KMS-11 (cell line): ENCODE results near the gene TTC24.

Experiments
- H2AFZ ChIP-seq: fragments of 200-600 bp; sonication (generic); 2 replicates; pipeline ENCODE4 v1.6.1; 2016; ENCODE audit warnings: antibody characterized with exemption, mixed run types, low read depth
- H3K27ac ChIP-seq: fragments of 200-600 bp; sonication (generic); 2 replicates; pipeline ENCODE4 v1.6.1; 2016; ENCODE audit warnings: mild to moderate bottlenecking, mixed run types
- H3K27me3 ChIP-seq: fragments of 200-600 bp; sonication (generic); 2 replicates; pipeline ENCODE4 v1.6.1; 2017; ENCODE audit warnings: mild to moderate bottlenecking, low read depth, mixed run types, moderate library complexity; ENCODE audit not compliant: insufficient read depth
- H3K36me3 ChIP-seq: fragments of 200-600 bp; sonication (generic); 2 replicates; pipeline ENCODE4 v1.6.1; 2017; ENCODE audit warnings: mild to moderate bottlenecking, mixed run types; ENCODE audit not compliant: insufficient read depth
- H3K4me1 ChIP-seq: fragments of 200-600 bp; sonication (generic); 2 replicates; pipeline ENCODE4 v1.6.1; 2016; ENCODE audit warnings: mild to moderate bottlenecking, low read depth, mixed run types; ENCODE audit not compliant: poor library complexity, severe bottlenecking
- H3K4me2 ChIP-seq: fragments of 200-600 bp; sonication (generic); 2 replicates; pipeline ENCODE4 v1.7.0; 2016; ENCODE audit warnings: mild to moderate bottlenecking, mixed run types
- H3K4me3 ChIP-seq: fragments of 200-600 bp; sonication (generic); IDR thresholded peaks from 2 replicates; pipeline ENCODE4 v1.6.1; 2017; ENCODE audit warnings: low read depth, low read length, mixed read lengths; ENCODE audit not compliant: insufficient read depth
- H3K79me2 ChIP-seq: fragments of 200-600 bp; sonication (generic); 2 replicates; pipeline ENCODE4 v1.6.1; 2016; ENCODE audit warnings: low read depth, mixed run types; ENCODE audit not compliant: insufficient read depth
- H3K9ac ChIP-seq: fragments of 200-600 bp; sonication (generic); 2 replicates; pipeline ENCODE4 v1.6.1; 2016; ENCODE audit warnings: mild to moderate bottlenecking, mixed run types
- H4K20me1 ChIP-seq: fragments of 200-600 bp; sonication (generic); 2 replicates; pipeline ENCODE4 v1.6.1; 2016; ENCODE audit warnings: mild to moderate bottlenecking, mixed run types; ENCODE audit not compliant: insufficient read depth
- TF ChIP-seq, protein P1 (sequence below): fragments of 200-600 bp; sonication (generic); conservative IDR thresholded peaks from 2 replicates; pipeline ENCODE4 v1.6.1; 2017; ENCODE audit warnings: low read depth, mild to moderate bottlenecking, antibody characterized with exemption, low read length, moderate library complexity, mixed read lengths

The TTC24 gene

DNA sequence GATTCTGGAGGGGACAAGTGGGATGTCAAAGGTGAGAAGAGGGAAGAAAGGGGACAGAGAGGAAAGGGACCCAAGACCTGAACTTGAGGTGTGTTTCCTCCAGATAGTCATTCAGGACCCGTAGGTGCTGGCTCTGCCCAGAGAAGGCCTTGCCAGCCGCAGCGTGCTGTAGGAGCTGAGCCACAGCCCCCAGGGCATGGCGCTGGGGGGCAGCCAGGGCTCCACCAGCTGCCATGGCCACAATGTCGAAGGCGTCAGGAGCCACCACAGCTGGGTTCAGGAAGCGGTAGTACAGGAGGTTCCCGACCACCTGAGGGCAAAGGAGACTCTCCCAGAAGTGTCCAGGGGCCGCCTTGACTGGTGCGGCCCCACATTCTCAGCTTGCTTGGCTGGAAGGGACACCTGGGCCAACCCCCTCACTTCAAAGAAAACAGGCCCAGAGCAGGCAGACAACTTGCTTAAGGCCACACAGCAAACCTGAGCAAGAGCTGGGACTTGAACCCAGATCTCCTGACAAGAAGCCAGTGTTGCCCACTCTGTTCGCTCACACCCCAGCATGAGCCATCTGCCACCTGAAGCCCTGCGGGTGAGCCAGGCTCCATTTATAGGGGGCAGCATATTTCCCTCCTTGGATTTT, 45.0 kb upstream of the TTC24 start:
- no peaks in the 10 kb centered on the region for H3K79me2 ChIP-seq
- H3K9ac ChIP-seq: no peak overlapping the region
- no peaks in the 10 kb centered on the region for H4K20me1 ChIP-seq
- no peaks in the 10 kb centered on the region for H3K27me3 ChIP-seq
- H3K27ac ChIP-seq: no peak overlapping the region
- no peak overlapping the region for H2AFZ ChIP-seq
- TF ChIP-seq, protein P1, sequence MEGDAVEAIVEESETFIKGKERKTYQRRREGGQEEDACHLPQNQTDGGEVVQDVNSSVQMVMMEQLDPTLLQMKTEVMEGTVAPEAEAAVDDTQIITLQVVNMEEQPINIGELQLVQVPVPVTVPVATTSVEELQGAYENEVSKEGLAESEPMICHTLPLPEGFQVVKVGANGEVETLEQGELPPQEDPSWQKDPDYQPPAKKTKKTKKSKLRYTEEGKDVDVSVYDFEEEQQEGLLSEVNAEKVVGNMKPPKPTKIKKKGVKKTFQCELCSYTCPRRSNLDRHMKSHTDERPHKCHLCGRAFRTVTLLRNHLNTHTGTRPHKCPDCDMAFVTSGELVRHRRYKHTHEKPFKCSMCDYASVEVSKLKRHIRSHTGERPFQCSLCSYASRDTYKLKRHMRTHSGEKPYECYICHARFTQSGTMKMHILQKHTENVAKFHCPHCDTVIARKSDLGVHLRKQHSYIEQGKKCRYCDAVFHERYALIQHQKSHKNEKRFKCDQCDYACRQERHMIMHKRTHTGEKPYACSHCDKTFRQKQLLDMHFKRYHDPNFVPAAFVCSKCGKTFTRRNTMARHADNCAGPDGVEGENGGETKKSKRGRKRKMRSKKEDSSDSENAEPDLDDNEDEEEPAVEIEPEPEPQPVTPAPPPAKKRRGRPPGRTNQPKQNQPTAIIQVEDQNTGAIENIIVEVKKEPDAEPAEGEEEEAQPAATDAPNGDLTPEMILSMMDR: no peak
- no peaks in the 10 kb centered on the region for H3K36me3 ChIP-seq
- H3K4me3 ChIP-seq: no peak overlapping the region
- no peak overlapping the region for H3K4me2 ChIP-seq
- H3K4me1 ChIP-seq: no peaks in the 10 kb centered on the region

DNA sequence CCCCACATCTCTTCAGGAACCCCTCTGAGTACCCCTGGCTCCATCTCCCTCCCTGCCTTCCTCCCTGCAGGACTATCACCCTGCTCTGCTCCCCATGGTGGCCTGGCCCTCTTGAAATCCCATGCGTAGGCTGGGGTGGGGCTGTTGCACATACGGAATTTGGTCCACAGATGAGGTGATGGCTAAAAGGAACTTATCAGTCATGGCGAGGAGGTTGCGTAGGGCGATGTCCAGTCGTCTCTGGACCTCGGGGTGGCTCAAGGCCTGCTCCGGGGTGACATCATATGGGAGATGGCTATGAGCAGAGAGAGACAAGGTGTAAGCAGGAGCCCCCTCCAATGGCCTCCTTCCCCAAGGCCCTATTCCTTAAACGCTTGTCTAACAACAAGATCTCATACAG, 42.5 kb upstream of the TTC24 start:
- no peak overlapping the region for H2AFZ ChIP-seq
- no peak overlapping the region for H3K4me3 ChIP-seq
- no peaks in the 10 kb centered on the region for H3K79me2 ChIP-seq
- H3K4me1 ChIP-seq: no peaks in the 10 kb centered on the region
- H4K20me1 ChIP-seq: no peaks in the 10 kb centered on the region
- no peak overlapping the region for H3K27ac ChIP-seq
- H3K27me3 ChIP-seq: no peaks in the 10 kb centered on the region
- TF ChIP-seq, protein P1: no peak
- H3K4me2 ChIP-seq: no peak overlapping the region
- no peaks in the 10 kb centered on the region for H3K36me3 ChIP-seq
- H3K9ac ChIP-seq: no peak overlapping the region

DNA sequence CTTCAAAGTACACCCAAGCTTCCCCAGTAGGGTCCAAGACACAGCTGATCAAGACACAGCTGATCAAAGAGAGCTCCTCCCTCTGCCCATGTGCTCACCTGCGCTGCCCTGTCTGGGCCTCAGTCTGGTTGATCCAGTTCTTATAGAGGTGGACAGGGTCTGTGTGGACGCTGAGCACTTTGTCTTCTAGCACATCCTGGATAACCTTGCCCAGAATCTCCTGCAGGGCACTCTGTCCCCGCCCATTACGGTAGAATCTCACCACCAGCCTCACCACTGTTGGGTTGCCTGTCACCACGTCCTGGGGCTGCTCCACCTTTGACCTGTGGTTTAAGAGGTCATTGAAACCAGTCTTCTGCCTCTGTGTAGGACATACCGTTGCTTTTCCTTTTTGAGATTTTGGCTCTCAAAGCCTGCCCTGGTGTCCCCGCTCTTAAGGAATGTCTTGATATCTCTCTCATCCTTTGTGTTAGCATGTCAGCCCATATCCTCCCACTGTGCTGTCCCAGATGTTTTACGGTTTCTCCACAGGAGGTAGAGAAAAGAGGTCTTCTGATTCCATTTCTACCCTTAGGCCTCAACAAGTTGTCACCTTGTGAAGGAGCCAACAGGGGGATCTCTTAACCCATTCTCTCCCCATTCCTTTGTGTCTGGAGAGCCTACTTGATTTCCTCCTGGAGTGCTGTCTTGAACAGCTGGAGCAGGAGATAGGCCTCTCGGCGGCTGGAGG, 40.6 kb upstream of the TTC24 start:
- no peak overlapping the region for H3K4me2 ChIP-seq
- H3K79me2 ChIP-seq: no peaks in the 10 kb centered on the region
- H3K9ac ChIP-seq: no peak overlapping the region
- no peak overlapping the region for H3K27ac ChIP-seq
- TF ChIP-seq, protein P1: 0 out of 2 replicates have a peak, but pooled peaks have one; percentile 18
- no peaks in the 10 kb centered on the region for H3K4me1 ChIP-seq
- H2AFZ ChIP-seq: no peak overlapping the region
- H3K27me3 ChIP-seq: no peaks in the 10 kb centered on the region
- H3K4me3 ChIP-seq: no peak overlapping the region
- no peaks in the 10 kb centered on the region for H3K36me3 ChIP-seq
- no peaks in the 10 kb centered on the region for H4K20me1 ChIP-seq

DNA sequence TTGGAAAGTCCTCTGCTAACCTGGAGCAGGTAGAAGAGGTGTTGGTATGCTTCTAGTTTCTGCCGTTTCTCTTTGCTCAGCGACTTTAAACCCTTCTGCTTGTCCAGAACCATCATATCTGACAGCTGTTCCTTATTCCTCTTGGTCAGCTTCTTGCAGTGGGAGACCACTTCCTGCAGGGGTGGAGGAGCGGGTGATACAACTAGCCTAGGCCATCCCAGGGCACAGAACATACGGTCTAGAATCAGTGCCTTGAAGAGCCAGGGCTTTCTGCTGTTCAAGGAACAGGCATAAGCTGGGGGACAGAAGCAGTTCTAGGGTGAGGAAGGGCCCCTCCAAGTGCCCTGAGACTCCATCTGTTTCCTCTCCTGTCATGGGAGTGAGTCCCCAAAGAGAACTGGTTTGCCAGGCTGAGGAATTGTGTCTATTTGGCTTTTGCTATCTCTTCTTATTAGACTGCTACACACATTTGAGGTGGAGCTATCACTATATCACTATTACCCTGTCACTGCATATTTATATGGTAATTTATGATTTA, 39.6 kb upstream of the TTC24 start:
- H3K4me2 ChIP-seq: no peak overlapping the region
- H2AFZ ChIP-seq: no peak overlapping the region
- no peak overlapping the region for H3K9ac ChIP-seq
- no peaks in the 10 kb centered on the region for H3K27me3 ChIP-seq
- H3K4me3 ChIP-seq: no peak overlapping the region
- no peaks in the 10 kb centered on the region for H3K4me1 ChIP-seq
- H3K27ac ChIP-seq: no peak overlapping the region
- H4K20me1 ChIP-seq: no peaks in the 10 kb centered on the region
- H3K36me3 ChIP-seq: no peaks in the 10 kb centered on the region
- H3K79me2 ChIP-seq: no peaks in the 10 kb centered on the region
- TF ChIP-seq, protein P1: no peak
